Posterior vena cava (tissue), 2 donors: ENCODE measurements around the gene CDH23. TPM values are rescaled to one million over a fixed set of nuclear protein-coding genes. Genes with fewer than 3 reads are reported as not detected.

Source experiments
- DNase-seq: peaks from one replicate; pipeline ENCODE4 v3.0.0-alpha.2; 2020; ENCODE audit warnings: low spot score
- intact Hi-C, 2 donors: fragments of 100-400 bp; cut with DNase I; formaldehyde crosslinking; loops; one replicate each; pipeline versions ENCODE4 v1.14.1 to v1.14.2; 2022 to 2023
- total RNA-seq, 2 donors: library from RNA; stranded (reverse); fragmentation: NEBNext Ultra II Directional; extraction: Animal tissue kit (Norgen Biotek cat#: 25700); gene quantifications; one replicate each; pipeline ENCODE4 v1.2.1, GENCODE V29; 2021
- donor health status: DM: yes; HTN: yes; CAD: no.
- donor health status: DM: yes; HTN: yes; CAD: no.

The CDH23 gene
- total RNA-seq, 2 donors from 2014 or later, result 24.5 to 43.0 TPM

- intact Hi-C loops, result no loop called here
- DNase-seq, result peak; percentile 38
Observed at GRCh38 chr10:71492872-71493271, 96.2 kb downstream of the CDH23 start.

- DNase-seq, result no peak
- intact Hi-C loops, result no loop called here
Observed at GRCh38 chr10:71493741-71494140, 97.0 kb downstream of the CDH23 start.

- DNase-seq, result peak; percentile 53
- intact Hi-C loops, result no loop called here
Observed at GRCh38 chr10:71494476-71494875, 97.8 kb downstream of the CDH23 start.

- no peak for DNase-seq
- intact Hi-C loops, result no loop called here
Observed at GRCh38 chr10:71494980-71495381, 98.3 kb downstream of the CDH23 start.

- intact Hi-C loops, result no loop called here
- peak; percentile 71 for DNase-seq
Observed at GRCh38 chr10:71496927-71497762, 100.4 kb downstream of the CDH23 start.

DNA sequence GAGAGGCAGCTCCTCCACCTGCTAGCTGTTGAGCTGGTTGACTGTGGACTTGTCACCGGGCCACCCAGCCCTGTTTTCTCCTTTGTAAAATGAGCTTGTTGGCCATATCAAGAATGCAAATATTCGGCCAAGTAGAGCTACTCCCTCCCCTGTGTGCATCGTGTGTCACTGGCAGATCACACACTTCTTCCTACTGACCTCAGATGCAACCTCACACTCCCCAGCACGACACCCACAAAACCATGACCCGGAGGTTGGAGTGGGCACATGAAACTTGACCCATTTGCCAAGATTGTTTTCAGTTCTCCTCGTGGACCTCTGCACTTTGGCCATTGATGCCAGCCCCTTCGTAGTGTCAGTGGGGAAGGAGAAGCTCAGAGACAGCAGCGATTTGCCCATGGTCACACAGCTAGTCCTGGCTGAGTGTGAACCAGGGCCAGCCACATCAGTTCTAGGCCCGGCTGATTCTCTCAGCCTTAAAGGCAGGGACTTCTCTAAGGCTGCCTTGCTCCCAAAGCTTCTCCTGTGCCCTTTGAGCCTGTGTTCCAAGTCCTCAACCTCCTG lies 101.1 kb downstream of the CDH23 start:
- intact Hi-C loops, result no loop called here
- DNase-seq, result peak; percentile 75

DNA sequence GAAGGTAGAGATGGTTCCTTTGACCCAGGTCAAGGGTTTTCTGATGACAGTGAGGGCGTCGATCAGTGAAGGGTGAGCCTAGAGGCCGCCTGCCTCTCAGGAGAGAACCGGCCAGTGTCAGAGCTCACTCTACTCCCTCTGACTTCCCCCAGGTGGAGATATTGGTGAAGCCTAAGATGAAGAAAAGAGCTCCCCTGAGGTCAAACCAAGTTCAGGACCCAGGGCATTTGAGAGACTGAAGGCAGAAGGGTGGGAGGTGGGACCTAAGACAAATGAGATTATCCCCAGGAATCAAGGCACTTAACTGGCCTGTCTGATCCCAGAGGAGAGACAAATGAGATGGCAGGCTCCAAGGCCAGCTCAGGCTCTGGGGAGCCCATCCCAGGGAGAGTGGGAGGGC lies 104.7 kb downstream of the CDH23 start:
- intact Hi-C loops, result no loop called here
- no peak for DNase-seq

- no peak for DNase-seq
- intact Hi-C loops, result no loop called here
Observed at GRCh38 chr10:71502190-71502589, 105.5 kb downstream of the CDH23 start.

- peak; percentile 73 for DNase-seq
- intact Hi-C loops, result no loop called here
Observed at GRCh38 chr10:71502851-71503250, 106.1 kb downstream of the CDH23 start.

DNA sequence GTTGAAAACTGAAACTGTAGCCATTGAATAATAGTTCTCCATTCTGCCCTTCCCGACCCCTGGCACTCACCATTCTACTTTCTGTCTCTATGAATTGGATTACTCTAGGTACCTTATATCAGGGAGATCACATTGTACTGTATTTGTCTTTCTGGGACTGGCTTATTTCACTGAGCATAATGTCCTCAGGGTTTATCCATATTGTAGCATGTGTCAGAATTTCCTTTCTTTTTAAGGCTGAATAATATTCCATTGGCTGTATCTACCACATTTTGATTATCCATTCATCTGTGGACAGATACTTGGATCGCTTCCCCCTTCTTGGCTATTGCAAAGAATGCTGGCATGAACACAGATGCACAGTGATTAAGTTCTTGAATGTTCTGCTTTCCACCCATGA lies 107.4 kb downstream of the CDH23 start:
- intact Hi-C loops, result no loop called here
- no peak for DNase-seq

GRCh38 chr10:71504570-71504969 lies 107.8 kb downstream of the CDH23 start:
- intact Hi-C loops, result no loop called here
- DNase-seq, result peak; percentile 4

GRCh38 chr10:71505862-71506261 lies 109.1 kb downstream of the CDH23 start:
- no peak for DNase-seq

DNA sequence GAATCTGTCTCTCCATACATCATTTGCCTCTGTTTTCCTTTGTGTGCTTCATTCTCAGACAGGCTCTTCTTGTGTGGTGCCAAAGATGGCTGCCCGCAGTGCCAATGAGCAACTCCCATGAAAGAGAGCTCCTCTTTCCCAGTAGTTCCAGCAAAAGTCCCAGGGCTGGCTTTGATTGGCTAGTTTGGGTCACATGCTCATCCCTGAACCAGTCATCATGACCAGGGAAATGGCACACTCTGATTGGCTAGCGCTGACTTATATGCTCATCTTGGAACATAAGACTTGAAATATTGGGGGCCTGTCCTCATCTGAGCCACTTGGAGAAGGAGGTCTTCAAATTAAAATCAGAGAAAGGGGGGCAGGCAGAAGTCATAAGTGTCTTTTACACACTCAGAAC lies 112.7 kb downstream of the CDH23 start:
- intact Hi-C loops, result no loop called here
- peak; percentile 16 for DNase-seq

More at GRCh38 chr10:71505862-71506261, 109.1 kb downstream of the CDH23 start:
- intact Hi-C loops, result no loop called here

GRCh38 chr10:71511206-71511605 lies 114.5 kb downstream of the CDH23 start:
- intact Hi-C loops, result no loop called here
- DNase-seq, result peak; percentile 58

GRCh38 chr10:71512312-71512711 lies 115.6 kb downstream of the CDH23 start:
- intact Hi-C loops, result no loop called here
- DNase-seq, result peak; percentile 73

GRCh38 chr10:71512761-71513539 lies 116.2 kb downstream of the CDH23 start:
- peak; percentile 48 for DNase-seq
- intact Hi-C loops, result no loop called here

- DNase-seq, result peak; percentile 23
- intact Hi-C loops, result no loop called here
Observed at GRCh38 chr10:71513540-71513853, 116.8 kb downstream of the CDH23 start.

DNA sequence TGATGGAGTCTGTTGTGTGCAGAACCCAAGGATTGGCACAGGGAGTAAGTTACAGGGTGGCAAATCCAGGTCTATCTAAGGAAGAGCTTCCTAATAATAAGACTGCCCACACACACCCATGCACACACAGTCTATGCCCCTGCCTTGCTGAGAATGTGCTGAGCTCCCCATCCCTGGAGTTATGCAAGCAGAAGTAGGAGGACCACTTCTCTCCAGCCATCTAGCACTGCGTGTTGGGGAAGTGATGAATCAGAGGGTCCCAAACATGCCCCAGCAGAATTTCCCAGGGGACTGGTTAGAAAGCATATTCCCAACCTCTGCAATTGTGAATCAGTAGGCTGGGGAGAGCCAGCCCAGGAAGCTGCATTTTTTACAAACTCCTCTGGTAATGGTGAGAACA lies 117.2 kb downstream of the CDH23 start:
- DNase-seq, result no peak
- intact Hi-C loops, result no loop called here

DNA sequence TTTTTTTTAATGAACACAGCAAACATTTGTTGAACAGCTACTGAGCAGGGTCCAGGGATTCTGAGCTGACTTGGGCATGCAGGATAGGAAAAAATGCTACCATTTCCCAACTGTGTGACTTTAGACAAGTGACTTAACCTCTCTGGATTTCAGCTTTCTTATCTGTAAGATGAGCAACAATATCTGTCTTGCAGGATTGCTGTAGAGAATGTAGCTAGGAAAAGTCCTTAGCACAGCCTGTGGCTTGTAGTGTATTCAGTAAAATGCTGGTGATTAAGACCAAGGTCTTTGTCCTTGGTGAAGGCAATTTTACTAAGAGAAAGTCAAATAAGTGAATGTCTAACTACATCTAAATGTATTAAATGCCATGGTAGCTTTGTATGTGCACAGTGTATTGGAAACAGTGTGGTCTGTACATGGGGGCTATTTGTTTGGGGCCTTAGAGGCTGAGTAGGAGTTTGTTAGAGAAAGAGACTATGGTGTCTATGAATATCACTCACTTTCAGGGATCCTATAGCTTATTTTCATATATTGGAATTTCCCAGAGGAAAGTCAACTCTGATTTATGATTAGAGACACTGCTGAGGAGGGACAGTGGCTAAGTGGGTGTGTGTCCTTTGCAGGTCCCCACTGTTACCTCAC lies 118.9 kb downstream of the CDH23 start:
- intact Hi-C loops, result no loop called here
- no peak for DNase-seq

DNA sequence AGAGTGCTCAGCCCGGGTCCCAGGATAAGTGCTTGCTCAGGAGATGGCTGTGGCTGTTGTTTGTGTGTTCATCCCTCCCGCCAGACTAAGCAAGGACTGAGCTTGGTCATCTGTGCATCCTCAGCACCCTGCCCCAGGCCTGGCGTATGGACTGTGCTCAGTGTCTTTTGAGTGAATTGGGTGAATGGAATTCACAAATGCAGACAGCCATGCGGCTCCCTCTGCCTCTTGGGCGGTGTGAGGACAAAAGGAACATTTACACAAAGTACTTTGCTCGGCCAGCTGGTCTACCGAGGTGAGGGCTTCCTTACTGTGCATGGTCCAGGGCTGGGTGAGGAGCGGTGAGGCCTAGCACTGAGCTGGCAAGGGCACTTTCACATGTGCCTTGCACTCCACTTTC lies 120.2 kb downstream of the CDH23 start:
- DNase-seq, result no peak

More for the DNA sequence above, 120.2 kb downstream of the CDH23 start:
- intact Hi-C loops, result no loop called here
